Neural cell (in vitro differentiated cells): Measurements from ENCODE around the gene ULK3. TPM values are rescaled to one million over a fixed set of nuclear protein-coding genes. Genes with fewer than 3 reads are reported as not detected.

Experiments
- H2AFZ ChIP-seq: fragments of 200-600, 300-800 bp; sonication (generic), shearing (Covaris generic); 2 replicates; pipeline ENCODE4 v1.6.0; 2014; ENCODE audit warnings: low read depth, mild to moderate bottlenecking, antibody characterized with exemption, low read length, moderate library complexity
- H3F3A ChIP-seq: fragments of 200-600 bp; shearing (Covaris generic); 2 replicates; pipeline ENCODE4 v1.6.1; 2016; ENCODE audit warnings: mild to moderate bottlenecking, moderate library complexity, mixed read lengths, antibody characterized with exemption, low read length; ENCODE audit not compliant: insufficient read depth, poor library complexity, severe bottlenecking
- H3K27ac ChIP-seq: fragments of 200-600, 300-800 bp; sonication (generic), shearing (Covaris generic); 2 replicates; pipeline ENCODE4 v1.5.1; 2014; ENCODE audit warnings: mild to moderate bottlenecking, low read length, moderate library complexity
- H3K27me3 ChIP-seq: fragments of 300-800, 200-600 bp; sonication (generic), shearing (Covaris generic); 2 replicates; pipeline ENCODE4 v1.6.0; 2014; ENCODE audit warnings: mild to moderate bottlenecking, low read depth, low read length, moderate library complexity; ENCODE audit not compliant: insufficient read depth
- H3K36me3 ChIP-seq: fragments of 300-800, 200-600 bp; sonication (generic), shearing (Covaris generic); 2 replicates; pipeline ENCODE4 v1.5.1; 2014; ENCODE audit warnings: mild to moderate bottlenecking, antibody characterized with exemption, low read length, moderate library complexity; ENCODE audit not compliant: insufficient read depth
- H3K4me2 ChIP-seq: fragments of 300-800, 200-600 bp; sonication (generic), shearing (Covaris generic); 2 replicates; pipeline ENCODE4 v1.6.0; 2014; ENCODE audit warnings: mild to moderate bottlenecking, low read length
- H3K4me3 ChIP-seq: fragments of 300-800, 200-600 bp; sonication (generic), shearing (Covaris generic); 2 replicates; pipeline ENCODE4 v1.5.1; 2014; ENCODE audit warnings: mild to moderate bottlenecking, low read length, moderate library complexity
- H3K79me2 ChIP-seq: fragments of 200-600 bp; shearing (Covaris generic); replicated peaks from 2 replicates; pipeline ENCODE4 v1.6.0; 2014; ENCODE audit warnings: mild to moderate bottlenecking, low read length, moderate library complexity; ENCODE audit not compliant: insufficient read depth
- H3K9ac ChIP-seq: fragments of 300-800, 200-600 bp; sonication (generic), shearing (Covaris generic); 2 replicates; pipeline ENCODE4 v1.6.1; 2016; ENCODE audit warnings: mild to moderate bottlenecking, low read length, mixed read lengths
- H3K9me2 ChIP-seq: fragments of 200-600 bp; shearing (Covaris generic); 2 replicates; pipeline ENCODE4 v1.6.1; 2016; ENCODE audit warnings: mild to moderate bottlenecking, low read length, mixed read lengths; ENCODE audit not compliant: insufficient read depth
- H3K9me3 ChIP-seq: fragments of 200-600, 300-800 bp; sonication (generic), shearing (Covaris generic); 2 replicates; pipeline ENCODE4 v1.6.1; 2016; ENCODE audit warnings: mild to moderate bottlenecking, mixed run types, low read length, moderate library complexity, mixed read lengths
- H4K20me1 ChIP-seq: fragments of 200-600 bp; shearing (Covaris generic); 2 replicates; pipeline ENCODE4 v1.6.1; 2016; ENCODE audit warnings: mild to moderate bottlenecking, mixed run types; ENCODE audit not compliant: insufficient read depth
- EP300 ChIP-seq: fragments of 450-650 bp; conservative IDR thresholded peaks from 2 replicates; pipeline ENCODE4 v1.6.1; 2014; ENCODE audit warnings: antibody characterized with exemption, mild to moderate bottlenecking, moderate library complexity; ENCODE audit not compliant: poor library complexity, severe bottlenecking
- EZH2 ChIP-seq: fragments of 200-600, 300-800 bp; shearing (Covaris generic), sonication (generic); IDR thresholded peaks from 2 replicates; pipeline ENCODE4 v1.6.1; 2014; ENCODE audit warnings: antibody characterized with exemption, low read length, borderline replicate concordance, mild to moderate bottlenecking; ENCODE audit not compliant: insufficient read depth, poor library complexity, severe bottlenecking
- MXI1 ChIP-seq: fragments of 450-650 bp; conservative IDR thresholded peaks from 2 replicates; pipeline ENCODE4 v1.6.1; 2014; ENCODE audit warnings: antibody characterized with exemption, mild to moderate bottlenecking; ENCODE audit not compliant: poor library complexity, severe bottlenecking
- POLR2AphosphoS5 ChIP-seq: IDR thresholded peaks from 2 replicates; pipeline ENCODE4 v1.6.1; 2012
- RAD21 ChIP-seq: fragments of 450-650 bp; conservative IDR thresholded peaks from 2 replicates; pipeline ENCODE4 v1.6.1; 2014; ENCODE audit warnings: antibody characterized with exemption, mild to moderate bottlenecking, moderate library complexity
- REST ChIP-seq: IDR thresholded peaks from 2 replicates; pipeline ENCODE4 v1.6.1; 2012; ENCODE audit warnings: borderline replicate concordance
- SMC3 ChIP-seq: fragments of 450-650 bp; conservative IDR thresholded peaks from 2 replicates; pipeline ENCODE4 v1.6.1; 2014; ENCODE audit warnings: antibody characterized with exemption, mild to moderate bottlenecking, moderate library complexity; ENCODE audit not compliant: poor library complexity
- TAF1 ChIP-seq: IDR thresholded peaks from 2 replicates; pipeline ENCODE4 v1.6.1; 2012; ENCODE audit warnings: low read depth
- polyA plus RNA-seq: library from polyadenylated mRNA; depleted of rRNA; stranded (reverse); fragments of >200 nt; gene quantifications from 2 replicates; pipeline ENCODE4 v1.2.3, GENCODE V29; 2014
- TF ChIP-seq, protein P1 (sequence below): fragments of 450-650 bp; IDR thresholded peaks from 2 replicates; pipeline ENCODE4 v1.5.1; 2014; ENCODE audit warnings: antibody characterized with exemption, mild to moderate bottlenecking, moderate library complexity; ENCODE audit not compliant: poor library complexity, severe bottlenecking

ULK3 gene
- polyA plus RNA-seq, 1 donor from 2014 or later = 193 TPM

- no peak overlapping the region for H3K4me3 ChIP-seq
- H3K27ac ChIP-seq = no peak overlapping the region
- H4K20me1 ChIP-seq = no peaks in the 10 kb centered on the region
- H2AFZ ChIP-seq = no peak overlapping the region
- no peak for TF ChIP-seq POLR2AphosphoS5
- TF ChIP-seq REST = no peak
- no peak for TF ChIP-seq SMC3
- no peak for TF ChIP-seq RAD21
- TF ChIP-seq EP300 = no peak
- no peak for TF ChIP-seq EZH2
- no peak for TF ChIP-seq MXI1
- TF ChIP-seq TAF1 = no peak
- TF ChIP-seq, protein P1, sequence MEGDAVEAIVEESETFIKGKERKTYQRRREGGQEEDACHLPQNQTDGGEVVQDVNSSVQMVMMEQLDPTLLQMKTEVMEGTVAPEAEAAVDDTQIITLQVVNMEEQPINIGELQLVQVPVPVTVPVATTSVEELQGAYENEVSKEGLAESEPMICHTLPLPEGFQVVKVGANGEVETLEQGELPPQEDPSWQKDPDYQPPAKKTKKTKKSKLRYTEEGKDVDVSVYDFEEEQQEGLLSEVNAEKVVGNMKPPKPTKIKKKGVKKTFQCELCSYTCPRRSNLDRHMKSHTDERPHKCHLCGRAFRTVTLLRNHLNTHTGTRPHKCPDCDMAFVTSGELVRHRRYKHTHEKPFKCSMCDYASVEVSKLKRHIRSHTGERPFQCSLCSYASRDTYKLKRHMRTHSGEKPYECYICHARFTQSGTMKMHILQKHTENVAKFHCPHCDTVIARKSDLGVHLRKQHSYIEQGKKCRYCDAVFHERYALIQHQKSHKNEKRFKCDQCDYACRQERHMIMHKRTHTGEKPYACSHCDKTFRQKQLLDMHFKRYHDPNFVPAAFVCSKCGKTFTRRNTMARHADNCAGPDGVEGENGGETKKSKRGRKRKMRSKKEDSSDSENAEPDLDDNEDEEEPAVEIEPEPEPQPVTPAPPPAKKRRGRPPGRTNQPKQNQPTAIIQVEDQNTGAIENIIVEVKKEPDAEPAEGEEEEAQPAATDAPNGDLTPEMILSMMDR = no peak
- no peaks in the 10 kb centered on the region for H3K27me3 ChIP-seq
- no peaks in the 10 kb centered on the region for H3K36me3 ChIP-seq
- no peak overlapping the region for H3K9ac ChIP-seq
- H3K9me2 ChIP-seq = no peaks in the 10 kb centered on the region
- no peaks in the 10 kb centered on the region for H3F3A ChIP-seq
- H3K9me3 ChIP-seq = no peaks in the 10 kb centered on the region
- H3K4me2 ChIP-seq = no peak overlapping the region
- peaks cover 34% of the 10 kb centered on the region for H3K79me2 ChIP-seq
These were observed 51.3 kb downstream of the ULK3 start for GRCh38 chr15:74791667-74792066.

DNA sequence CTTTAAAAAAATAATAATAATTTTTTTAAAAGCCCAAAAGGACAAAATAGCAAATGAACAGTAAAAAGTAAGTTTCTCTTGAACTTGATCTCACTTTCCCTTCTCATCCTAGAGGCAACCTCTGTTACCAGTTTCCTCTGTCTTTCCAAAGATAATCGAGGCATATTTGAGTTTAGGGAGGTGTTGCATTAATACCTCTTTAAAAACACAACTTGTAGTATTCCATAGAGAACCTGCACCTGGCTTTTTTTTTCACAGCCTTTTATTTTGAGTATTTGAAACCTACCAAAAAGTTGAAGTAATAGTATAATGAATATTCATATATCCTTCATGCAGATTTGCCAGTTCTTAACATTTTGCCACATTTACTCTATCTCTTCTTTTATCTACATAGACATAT is 51.9 kb downstream of the ULK3 start:
- Histone ChIP-seq H3K27me3 (no peaks in the 10 kb centered on the region), H3K79me2 (peaks cover 30% of the 10 kb centered on the region), H3K4me3 (no peak overlapping the region), H3K9ac (no peak overlapping the region), H2AFZ (no peak overlapping the region), H3K9me2 (no peaks in the 10 kb centered on the region), H3K36me3 (no peaks in the 10 kb centered on the region), H4K20me1 (no peaks in the 10 kb centered on the region), H3K4me2 (no peak overlapping the region), H3K9me3 (no peaks in the 10 kb centered on the region), H3F3A (no peaks in the 10 kb centered on the region), H3K27ac (no peak overlapping the region)
- TF ChIP-seq, protein P1 = no peak
- TF ChIP-seq EP300 (no peak), REST (no peak)
